Thoracic aorta (tissue), 2 donors: ENCODE measurements around the gene WDR83. TPM values are rescaled to one million over a fixed set of nuclear protein-coding genes. Genes with fewer than 3 reads are reported as not detected.

Experiments
- ATAC-seq: fragments of 150-250 bp; one replicate; pipeline ENCODE4 v1.8.0; 2017; ENCODE audit warnings: low read depth; ENCODE audit not compliant: insufficient number of reproducible peaks, low FRiP score
- DNase-seq: peaks from one replicate; pipeline ENCODE4 v3.0.0-alpha.2; 2020; ENCODE audit warnings: low spot score
- H3K27ac ChIP-seq, 2 donors: fragments of 200-600 bp; sonication (generic); 1 replicate in 1 of 2; 2 replicates in 1 of 2; pipeline ENCODE4 v1.5.1; 2016; ENCODE audit warnings: mild to moderate bottlenecking in 2 of 2, moderate library complexity in 2 of 2
- H3K27me3 ChIP-seq: fragments of 200-600 bp; sonication (generic); replicated peaks from 2 replicates; pipeline ENCODE4 v1.6.0; 2016; ENCODE audit warnings: mild to moderate bottlenecking; ENCODE audit not compliant: insufficient read depth
- H3K36me3 ChIP-seq: fragments of 200-600 bp; sonication (generic); one replicate; pipeline ENCODE4 v1.5.1; 2016
- H3K4me1 ChIP-seq, 2 donors: fragments of 200-600 bp; sonication (generic); 1 replicate in 1 of 2; 2 replicates in 1 of 2; pipeline versions ENCODE4 v1.5.1 to v1.6.0; 2016; ENCODE audit warnings: low read depth in 2 of 2, mild to moderate bottlenecking in 1 of 2; ENCODE audit not compliant: control insufficient read depth in 1 of 2
- H3K4me3 ChIP-seq: fragments of 200-600 bp; sonication (generic); 2 replicates; pipeline ENCODE4 v1.5.1; 2016; ENCODE audit warnings: mild to moderate bottlenecking
- H3K9me3 ChIP-seq: fragments of 200-600 bp; sonication (generic); 2 replicates; pipeline ENCODE4 v1.5.1; 2016
- total RNA-seq, 2 donors: library from RNA; depleted of rRNA; stranded (reverse); fragments of >200 nt; gene quantifications; one replicate each; pipeline versions ENCODE4 v1.1.0 to v1.2.3, GENCODE V29; 2016
- TF ChIP-seq, protein P1 (sequence below): fragments of 200-600 bp; sonication (generic); IDR thresholded peaks from one replicate; pipeline ENCODE4 v1.5.1; 2019; ENCODE audit warnings: antibody characterized with exemption

WDR83 gene
- total RNA-seq, 2 donors from 2014 or later = 12.1 to 16.2 TPM

GRCh38 chr19:12628040-12629022 is 38.3 kb upstream of the WDR83 start:
- DNase-seq (no peak), ATAC-seq (no peak)
- H3K4me3 ChIP-seq = no peak overlapping the region
- H3K4me1 ChIP-seq = no peaks in the 10 kb centered on the region
- H3K9me3 ChIP-seq = peaks cover 12% of the 10 kb centered on the region
- no peak overlapping the region for H3K27ac ChIP-seq
- H3K36me3 ChIP-seq = peaks cover 55% of the 10 kb centered on the region
- H3K27me3 ChIP-seq = no peaks in the 10 kb centered on the region
- TF ChIP-seq, protein P1, sequence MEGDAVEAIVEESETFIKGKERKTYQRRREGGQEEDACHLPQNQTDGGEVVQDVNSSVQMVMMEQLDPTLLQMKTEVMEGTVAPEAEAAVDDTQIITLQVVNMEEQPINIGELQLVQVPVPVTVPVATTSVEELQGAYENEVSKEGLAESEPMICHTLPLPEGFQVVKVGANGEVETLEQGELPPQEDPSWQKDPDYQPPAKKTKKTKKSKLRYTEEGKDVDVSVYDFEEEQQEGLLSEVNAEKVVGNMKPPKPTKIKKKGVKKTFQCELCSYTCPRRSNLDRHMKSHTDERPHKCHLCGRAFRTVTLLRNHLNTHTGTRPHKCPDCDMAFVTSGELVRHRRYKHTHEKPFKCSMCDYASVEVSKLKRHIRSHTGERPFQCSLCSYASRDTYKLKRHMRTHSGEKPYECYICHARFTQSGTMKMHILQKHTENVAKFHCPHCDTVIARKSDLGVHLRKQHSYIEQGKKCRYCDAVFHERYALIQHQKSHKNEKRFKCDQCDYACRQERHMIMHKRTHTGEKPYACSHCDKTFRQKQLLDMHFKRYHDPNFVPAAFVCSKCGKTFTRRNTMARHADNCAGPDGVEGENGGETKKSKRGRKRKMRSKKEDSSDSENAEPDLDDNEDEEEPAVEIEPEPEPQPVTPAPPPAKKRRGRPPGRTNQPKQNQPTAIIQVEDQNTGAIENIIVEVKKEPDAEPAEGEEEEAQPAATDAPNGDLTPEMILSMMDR = no peak

GRCh38 chr19:12629215-12629614 is 37.4 kb upstream of the WDR83 start:
- H3K4me3 ChIP-seq = no peak overlapping the region
- no peaks in the 10 kb centered on the region for H3K4me1 ChIP-seq
- no peaks in the 10 kb centered on the region for H3K27me3 ChIP-seq
- no peak overlapping the region for H3K27ac ChIP-seq
- H3K9me3 ChIP-seq = peaks cover 12% of the 10 kb centered on the region
- DNase-seq (no peak), ATAC-seq (no peak)
- peaks cover 51% of the 10 kb centered on the region for H3K36me3 ChIP-seq
- TF ChIP-seq, protein P1 = no peak

DNA sequence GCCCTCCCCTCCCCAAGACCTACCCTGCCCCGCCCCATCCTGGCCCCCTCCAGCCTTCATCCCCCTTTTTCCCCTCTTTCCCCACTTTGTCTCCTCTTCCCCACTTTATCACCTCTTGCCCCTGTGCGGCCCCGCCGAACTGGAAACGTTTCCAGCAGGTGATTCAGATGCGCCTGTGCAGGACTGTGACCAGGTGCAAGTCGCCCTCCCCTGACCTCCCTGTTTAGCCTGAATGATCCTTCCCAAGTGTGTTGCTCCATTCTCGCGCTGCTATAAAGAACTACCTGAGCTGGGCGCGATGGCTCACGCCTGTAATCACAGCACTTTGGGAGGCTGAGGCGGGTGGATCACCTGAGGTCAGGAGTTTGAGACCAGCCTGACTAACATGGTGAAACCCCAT is 30.0 kb upstream of the WDR83 start:
- H3K9me3 ChIP-seq = no peaks in the 10 kb centered on the region
- no peak overlapping the region for H3K4me3 ChIP-seq
- no peaks in the 10 kb centered on the region for H3K27me3 ChIP-seq
- DNase-seq (no peak), ATAC-seq (no peak)
- H3K4me1 ChIP-seq = peaks cover 3 to 5% of the 10 kb centered on the region in 2 donors
- H3K27ac ChIP-seq = no peak overlapping the region
- TF ChIP-seq, protein P1 = no peak
- H3K36me3 ChIP-seq = no peaks in the 10 kb centered on the region

- no peak for DNase-seq
- Histone ChIP-seq H3K4me1 (peaks cover 3 to 5% of the 10 kb centered on the region in 2 donors), H3K4me3 (no peak overlapping the region), H3K27me3 (no peaks in the 10 kb centered on the region), H3K36me3 (no peaks in the 10 kb centered on the region), H3K9me3 (no peaks in the 10 kb centered on the region), H3K27ac (no peak overlapping the region)
- no peak for ATAC-seq
- TF ChIP-seq, protein P1 = no peak
Measured at GRCh38 chr19:12638611-12639182, 27.9 kb upstream of the WDR83 start.

GRCh38 chr19:12639901-12640613 is 26.6 kb upstream of the WDR83 start:
- ATAC-seq (peak; percentile 58), DNase-seq (peak; percentile 45)
- Histone ChIP-seq H3K27ac (no peak overlapping the region), H3K4me3 (peak overlapping the region; percentile 56), H3K27me3 (no peaks in the 10 kb centered on the region), H3K4me1 (peaks cover 3 to 5% of the 10 kb centered on the region in 2 donors), H3K36me3 (no peaks in the 10 kb centered on the region), H3K9me3 (no peaks in the 10 kb centered on the region)
- TF ChIP-seq, protein P1 = peak; percentile 77
